Cardiac fibroblast (primary cell): Measurements from ENCODE around the gene SMIM32.
A peak's percentile ranks its signal among the peaks of the same experiment; 100 is the strongest.

Experiments used
- DNase-seq, 2 donors: peaks; one replicate each; pipeline versions ENCODE4 v3.0.0 to v3.0.0-alpha.2; 2010; ENCODE audit warnings: low read depth in 2 of 2
- H3K4me3 ChIP-seq, 2 donors: replicated peaks in 1 of 2; 1 replicate in 1 of 2; 2 replicates in 1 of 2; pipeline ENCODE4 v1.5.1; 2011; ENCODE audit warnings: low read depth in 2 of 2, low read length in 2 of 2, mild to moderate bottlenecking in 2 of 2, moderate library complexity in 1 of 2
- CTCF ChIP-seq: IDR thresholded peaks from one replicate; pipeline ENCODE4 v1.5.1; 2011; ENCODE audit warnings: low read depth, mild to moderate bottlenecking, low read length, inconsistent platforms

The SMIM32 gene

GRCh38 chr5:136202469-136203205, 9.7 kb upstream of the SMIM32 start:
- DNase-seq: peak in 1 of 2 donors; percentile 9
- TF ChIP-seq CTCF: no peak
- no peak overlapping the region for H3K4me3 ChIP-seq

GRCh38 chr5:136201870-136202269, 8.9 kb upstream of the SMIM32 start:
- DNase-seq: no peak
- TF ChIP-seq CTCF: no peak
- H3K4me3 ChIP-seq: no peak overlapping the region

GRCh38 chr5:136200761-136201160, 7.8 kb upstream of the SMIM32 start:
- no peak for TF ChIP-seq CTCF
- no peak overlapping the region for H3K4me3 ChIP-seq
- no peak for DNase-seq

DNA sequence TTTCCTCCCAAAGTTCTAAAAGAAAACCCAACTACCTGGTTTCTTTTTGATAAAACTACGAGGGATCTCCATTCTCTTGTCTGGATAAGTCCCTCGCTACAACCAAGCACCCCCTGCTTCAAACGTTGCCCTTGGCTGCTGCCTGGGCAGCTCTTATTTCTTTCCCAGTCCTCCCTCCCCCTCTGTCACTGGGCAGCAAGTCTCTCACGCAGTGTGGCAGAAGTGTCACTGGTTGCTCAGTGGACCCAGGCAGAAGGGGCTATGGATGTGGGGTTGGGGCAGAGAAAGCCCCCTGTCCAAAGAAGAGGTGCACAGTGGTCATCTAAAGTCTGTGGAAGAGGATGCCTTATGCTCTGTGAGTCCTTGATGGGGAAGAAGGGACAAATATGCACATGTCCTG, 7.2 kb upstream of the SMIM32 start:
- no peak for DNase-seq
- H3K4me3 ChIP-seq: no peak overlapping the region
- no peak for TF ChIP-seq CTCF

GRCh38 chr5:136199408-136199807, 6.4 kb upstream of the SMIM32 start:
- no peak for TF ChIP-seq CTCF
- DNase-seq: no peak
- H3K4me3 ChIP-seq: no peak overlapping the region

- DNase-seq: no peak
- no peak for TF ChIP-seq CTCF
- H3K4me3 ChIP-seq: no peak overlapping the region
These were observed 5.5 kb upstream of the SMIM32 start for GRCh38 chr5:136198453-136198852.

DNA sequence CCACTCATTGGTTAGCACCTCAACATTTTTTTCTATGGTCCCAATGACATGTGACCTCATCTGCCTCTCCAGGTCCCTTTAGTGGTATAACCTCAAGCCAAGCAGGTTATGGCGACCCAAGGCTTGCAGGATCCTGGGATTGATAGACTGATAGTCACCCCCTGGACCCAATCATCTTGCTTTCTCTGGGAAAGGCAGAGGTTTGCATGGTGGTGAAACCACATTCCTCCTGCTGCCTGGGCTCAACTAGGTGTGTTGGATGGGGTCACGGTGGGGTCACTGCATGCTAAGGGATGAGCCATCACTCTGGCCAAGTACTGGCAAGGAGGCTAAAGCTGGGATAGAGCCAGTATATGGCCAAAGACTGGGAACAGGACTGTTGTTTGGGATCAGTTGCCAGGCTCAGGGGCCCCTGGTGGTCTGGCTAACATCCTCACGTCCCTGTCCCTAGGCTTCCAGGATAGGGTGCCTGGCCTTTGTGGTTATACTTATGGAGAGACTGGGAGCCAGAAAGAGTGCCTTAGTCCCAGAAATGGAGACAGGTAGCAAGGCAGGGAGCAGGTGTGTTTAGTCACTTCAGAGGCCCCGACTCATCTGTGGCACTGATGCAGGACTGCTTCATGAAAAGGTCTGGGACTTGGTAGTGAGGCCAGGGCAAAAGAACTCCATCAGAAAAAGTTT, 4.6 kb upstream of the SMIM32 start:
- H3K4me3 ChIP-seq: no peak overlapping the region
- no peak for DNase-seq
- no peak for TF ChIP-seq CTCF
